ENCODE data around the gene AMZ1.

Gene AMZ1

GRCh38 chr7:2652736-2653060 is 35.3 kb upstream of the AMZ1 start:
- Histone ChIP-seq H3K9me3 (ENCODE audit: insufficient read depth, low read depth, low read length) (no peaks in the 10 kb centered on the region), H3K9ac (ENCODE audit: low read depth, low read length) (no peak overlapping the region), H3K36me3 (ENCODE audit: insufficient read depth, low read length) (peaks cover 69% of the 10 kb centered on the region), H3K4me1 (ENCODE audit: insufficient read depth, low read length) (no peaks in the 10 kb centered on the region), H3K27ac (ENCODE audit: low read depth, low read length) (no peak overlapping the region), H3K4me3 (ENCODE audit: low read length) (no peak overlapping the region), H3K27me3 (ENCODE audit: insufficient read depth, low read length) (no peaks in the 10 kb centered on the region)
- WGBS, result 93% methylated on average over 12 of the region's 12 CpGs

- Histone ChIP-seq H3K27ac (ENCODE audit: low read depth, low read length) (no peak overlapping the region), H3K9ac (ENCODE audit: low read depth, low read length) (no peak overlapping the region), H3K4me3 (ENCODE audit: low read length) (no peak overlapping the region), H3K27me3 (ENCODE audit: insufficient read depth, low read length) (no peaks in the 10 kb centered on the region), H3K4me1 (ENCODE audit: insufficient read depth, low read length) (no peaks in the 10 kb centered on the region), H3K9me3 (ENCODE audit: insufficient read depth, low read depth, low read length) (no peaks in the 10 kb centered on the region), H3K36me3 (ENCODE audit: insufficient read depth, low read length) (peaks cover 69% of the 10 kb centered on the region)
- WGBS, result 96% methylated on average over 5 of the region's 5 CpGs
Observed at GRCh38 chr7:2654059-2654458, 33.9 kb upstream of the AMZ1 start.

- Histone ChIP-seq H3K4me3 (ENCODE audit: low read length) (no peak overlapping the region), H3K27ac (ENCODE audit: low read depth, low read length) (no peak overlapping the region), H3K9me3 (ENCODE audit: insufficient read depth, low read depth, low read length) (no peaks in the 10 kb centered on the region), H3K27me3 (ENCODE audit: insufficient read depth, low read length) (no peaks in the 10 kb centered on the region), H3K4me1 (ENCODE audit: insufficient read depth, low read length) (no peaks in the 10 kb centered on the region), H3K36me3 (ENCODE audit: insufficient read depth, low read length) (peaks cover 61% of the 10 kb centered on the region), H3K9ac (ENCODE audit: low read depth, low read length) (no peak overlapping the region)
- WGBS, result 96% methylated on average over 29 of the region's 29 CpGs
Observed at GRCh38 chr7:2655870-2656614, 32.0 kb upstream of the AMZ1 start.

GRCh38 chr7:2657208-2657607 is 30.8 kb upstream of the AMZ1 start:
- Histone ChIP-seq H3K9ac (ENCODE audit: low read depth, low read length) (no peak overlapping the region), H3K36me3 (ENCODE audit: insufficient read depth, low read length) (peaks cover 60% of the 10 kb centered on the region), H3K4me3 (ENCODE audit: low read length) (no peak overlapping the region), H3K9me3 (ENCODE audit: insufficient read depth, low read depth, low read length) (no peaks in the 10 kb centered on the region), H3K27ac (ENCODE audit: low read depth, low read length) (no peak overlapping the region), H3K27me3 (ENCODE audit: insufficient read depth, low read length) (no peaks in the 10 kb centered on the region), H3K4me1 (ENCODE audit: insufficient read depth, low read length) (no peaks in the 10 kb centered on the region)
- 98% methylated on average over 2 of the region's 2 CpGs for WGBS

DNA sequence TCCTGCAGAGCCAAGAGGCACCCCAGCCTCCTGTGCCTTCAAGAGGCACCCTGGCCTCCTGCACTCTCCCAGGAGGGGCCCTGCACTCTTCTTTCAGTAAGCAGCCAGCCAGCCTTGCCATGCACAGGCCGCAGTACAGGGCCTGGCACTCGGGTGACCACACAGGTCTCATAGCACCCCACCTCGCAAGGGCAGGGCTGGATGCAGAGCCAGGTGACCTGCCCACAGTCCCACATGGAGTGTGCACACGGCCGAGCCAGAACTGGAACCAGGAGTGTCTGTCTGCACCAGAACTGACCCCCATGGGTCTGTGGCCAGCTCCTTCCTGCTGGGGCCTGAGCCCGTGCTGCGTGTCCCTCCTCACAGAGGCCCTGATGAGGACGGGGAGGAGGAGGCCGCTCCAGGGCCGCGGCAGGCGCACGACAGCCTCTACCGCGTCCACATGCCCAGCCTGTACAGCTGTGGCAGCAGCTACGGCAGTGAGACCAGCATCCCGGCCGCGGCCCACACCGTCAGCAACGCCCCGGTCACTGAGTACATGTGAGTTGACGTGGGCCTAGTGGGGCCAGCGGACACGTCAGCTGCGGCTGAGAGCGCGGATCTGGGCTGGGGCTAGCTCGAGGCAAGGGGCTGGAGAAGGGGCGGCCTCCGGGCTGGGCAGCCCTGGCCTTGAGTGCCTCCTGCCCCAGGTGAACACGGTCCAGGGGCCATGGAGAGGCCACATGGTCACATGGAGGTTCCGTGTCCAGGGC is 29.9 kb upstream of the AMZ1 start:
- Histone ChIP-seq H3K4me3 (ENCODE audit: low read length) (no peak overlapping the region), H3K4me1 (ENCODE audit: insufficient read depth, low read length) (no peaks in the 10 kb centered on the region), H3K36me3 (ENCODE audit: insufficient read depth, low read length) (peaks cover 54% of the 10 kb centered on the region), H3K27me3 (ENCODE audit: insufficient read depth, low read length) (no peaks in the 10 kb centered on the region), H3K9ac (ENCODE audit: low read depth, low read length) (no peak overlapping the region), H3K27ac (ENCODE audit: low read depth, low read length) (no peak overlapping the region), H3K9me3 (ENCODE audit: insufficient read depth, low read depth, low read length) (no peaks in the 10 kb centered on the region)
- WGBS, result 96% methylated on average over 33 of the region's 33 CpGs

- H3K36me3 ChIP-seq (ENCODE audit: insufficient read depth, low read length), result peaks cover 50% of the 10 kb centered on the region
- H3K27ac ChIP-seq (ENCODE audit: low read depth, low read length), result no peak overlapping the region
Observed at GRCh38 chr7:2658941-2659340, 29.1 kb upstream of the AMZ1 start.

GRCh38 chr7:2659556-2660358 is 28.2 kb upstream of the AMZ1 start:
- 94% methylated on average over 36 of the region's 36 CpGs for WGBS
- Histone ChIP-seq H3K9ac (ENCODE audit: low read depth, low read length) (no peak overlapping the region), H3K36me3 (ENCODE audit: insufficient read depth, low read length) (peaks cover 45% of the 10 kb centered on the region), H3K27ac (ENCODE audit: low read depth, low read length) (no peak overlapping the region), H3K9me3 (ENCODE audit: insufficient read depth, low read depth, low read length) (no peaks in the 10 kb centered on the region), H3K27me3 (ENCODE audit: insufficient read depth, low read length) (no peaks in the 10 kb centered on the region), H3K4me3 (ENCODE audit: low read length) (no peak overlapping the region), H3K4me1 (ENCODE audit: insufficient read depth, low read length) (no peaks in the 10 kb centered on the region)

More at GRCh38 chr7:2658941-2659340, 29.1 kb upstream of the AMZ1 start:
- Histone ChIP-seq H3K9me3 (ENCODE audit: insufficient read depth, low read depth, low read length) (no peaks in the 10 kb centered on the region), H3K9ac (ENCODE audit: low read depth, low read length) (no peak overlapping the region), H3K27me3 (ENCODE audit: insufficient read depth, low read length) (no peaks in the 10 kb centered on the region), H3K4me3 (ENCODE audit: low read length) (no peak overlapping the region), H3K4me1 (ENCODE audit: insufficient read depth, low read length) (no peaks in the 10 kb centered on the region)
- WGBS, result 93% methylated on average over 15 of the region's 15 CpGs

DNA sequence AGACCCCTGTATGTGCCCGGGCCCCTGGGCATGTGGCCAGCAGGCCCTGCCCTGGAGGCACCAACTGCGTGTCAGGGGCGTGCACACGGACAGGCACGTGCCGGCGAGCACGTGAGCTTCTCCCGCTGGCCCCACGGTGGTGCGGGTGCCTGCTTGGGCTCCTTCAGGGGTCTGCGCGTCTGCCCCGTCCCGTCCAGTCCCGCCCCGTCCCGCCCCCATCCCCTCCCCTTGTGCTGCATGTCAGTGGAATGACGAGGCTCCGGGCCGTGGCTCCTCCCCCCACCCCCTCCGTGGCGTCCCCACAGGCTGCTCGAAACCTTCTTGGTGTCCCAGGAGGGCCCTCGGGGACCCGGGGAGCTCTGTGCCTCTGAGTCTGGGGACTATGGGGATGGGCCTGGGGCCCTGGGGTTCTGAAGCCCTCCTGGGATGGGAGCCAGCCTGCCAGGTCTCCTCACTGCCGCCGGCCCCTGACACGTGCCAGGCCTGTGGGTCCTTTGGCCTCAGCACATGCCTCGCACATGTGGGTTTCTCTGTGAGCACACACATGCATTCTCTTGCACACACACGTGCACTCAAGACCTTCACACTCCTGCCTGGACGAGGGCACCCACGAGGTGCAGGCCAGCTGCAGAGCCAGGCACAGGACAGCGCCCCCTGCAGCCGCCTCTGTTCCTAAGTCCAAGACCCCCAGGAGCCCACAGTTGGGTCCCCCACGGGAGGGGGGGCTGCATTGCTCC is 27.5 kb upstream of the AMZ1 start:
- H3K9me3 ChIP-seq (ENCODE audit: insufficient read depth, low read depth, low read length), result no peaks in the 10 kb centered on the region
- H3K4me1 ChIP-seq (ENCODE audit: insufficient read depth, low read length), result no peaks in the 10 kb centered on the region
- 95% methylated on average over 30 of the region's 36 CpGs for WGBS
- H3K27ac ChIP-seq (ENCODE audit: low read depth, low read length), result no peak overlapping the region
- H3K36me3 ChIP-seq (ENCODE audit: insufficient read depth, low read length), result peaks cover 41% of the 10 kb centered on the region
- H3K27me3 ChIP-seq (ENCODE audit: insufficient read depth, low read length), result no peaks in the 10 kb centered on the region
- H3K4me3 ChIP-seq (ENCODE audit: low read length), result no peak overlapping the region
- H3K9ac ChIP-seq (ENCODE audit: low read depth, low read length), result no peak overlapping the region

- Histone ChIP-seq H3K36me3 (ENCODE audit: insufficient read depth, low read length) (peaks cover 38% of the 10 kb centered on the region), H3K27ac (ENCODE audit: low read depth, low read length) (no peak overlapping the region), H3K4me3 (ENCODE audit: low read length) (no peak overlapping the region), H3K27me3 (ENCODE audit: insufficient read depth, low read length) (no peaks in the 10 kb centered on the region), H3K9ac (ENCODE audit: low read depth, low read length) (no peak overlapping the region), H3K4me1 (ENCODE audit: insufficient read depth, low read length) (no peaks in the 10 kb centered on the region), H3K9me3 (ENCODE audit: insufficient read depth, low read depth, low read length) (no peaks in the 10 kb centered on the region)
- 94% methylated on average over 10 of the region's 10 CpGs for WGBS
Observed at GRCh38 chr7:2661096-2661449, 26.9 kb upstream of the AMZ1 start.

- H3K27ac ChIP-seq (ENCODE audit: low read depth, low read length), result no peak overlapping the region
- no peak overlapping the region for H3K4me3 ChIP-seq (ENCODE audit: low read length)
- 94% methylated on average over 43 of the region's 43 CpGs for WGBS
- no peaks in the 10 kb centered on the region for H3K9me3 ChIP-seq (ENCODE audit: insufficient read depth, low read depth, low read length)
- peaks cover 31% of the 10 kb centered on the region for H3K36me3 ChIP-seq (ENCODE audit: insufficient read depth, low read length)
- no peaks in the 10 kb centered on the region for H3K27me3 ChIP-seq (ENCODE audit: insufficient read depth, low read length)
- H3K9ac ChIP-seq (ENCODE audit: low read depth, low read length), result no peak overlapping the region
- no peaks in the 10 kb centered on the region for H3K4me1 ChIP-seq (ENCODE audit: insufficient read depth, low read length)
Observed at GRCh38 chr7:2661602-2662272, 26.3 kb upstream of the AMZ1 start.

Data from HUES64 (cell line).